Adrenal gland (tissue), 12 donors: ENCODE measurements around the gene ATP8A2. TPM values are rescaled to one million over a fixed set of nuclear protein-coding genes. Genes with fewer than 3 reads are reported as not detected.

Source experiments
- DNase-seq, 7 donors: peaks; one replicate each; pipeline ENCODE4 v3.0.0-alpha.2; 2019 to 2020
- H3K27ac ChIP-seq, 5 donors: fragments of 200-600 bp; sonication (generic) in 4 of 5; 1 replicate in 3 of 5; 2 replicates in 2 of 5; pipeline versions ENCODE4 v1.5.1 to v1.8.0; 2016 to 2020; ENCODE audit warnings: mild to moderate bottlenecking in 1 of 5
- H3K27me3 ChIP-seq: fragments of 200-600 bp; 2 replicates; pipeline ENCODE4 v1.8.0; 2021
- H3K36me3 ChIP-seq, 2 donors: fragments of 200-600 bp; replicated peaks in 1 of 2; 1 replicate in 1 of 2; 2 replicates in 1 of 2; pipeline versions ENCODE4 v1.5.1 to v1.8.0; 2018 to 2022
- H3K4me1 ChIP-seq, 2 donors: fragments of 200-600 bp; replicated peaks in 1 of 2; 1 replicate in 1 of 2; 2 replicates in 1 of 2; pipeline versions ENCODE4 v1.5.1 to v1.8.0; 2018 to 2021
- H3K4me3 ChIP-seq, 4 donors: fragments of 200-600 bp; sonication (generic) in 3 of 4; one replicate each; pipeline ENCODE4 v1.5.1; 2016 to 2018
- H3K9me3 ChIP-seq, 3 donors: fragments of 200-600 bp; sonication (generic) in 1 of 3; replicated peaks in 1 of 3; 1 replicate in 2 of 3; 2 replicates in 1 of 3; pipeline versions ENCODE4 v1.5.1 to v1.8.0; 2016 to 2021
- POLR2A ChIP-seq, 2 donors: fragments of 450-650 bp; IDR thresholded peaks; one replicate each; pipeline ENCODE4 v1.6.1; 2017; ENCODE audit warnings: antibody characterized with exemption in 2 of 2, mild to moderate bottlenecking in 2 of 2, moderate library complexity in 1 of 2
- WGBS, 4 donors: extraction: QIAGEN DNeasy Blood & Tissue Kit in 2 of 4; methylation state at CpG; one replicate each; pipeline versions ENCODE4 v1.1.5 to v1.1.7; 2013 to 2017; 5-methylcytosine and 5-hydroxymethylcytosine counted together
- intact Hi-C, 2 donors: fragments of 100-400 bp; cut with DNase I; formaldehyde crosslinking; loops; one replicate each; pipeline versions ENCODE4 v1.14.1 to v1.15.0; 2022 to 2023
- polyA plus RNA-seq, 3 donors: library from polyadenylated mRNA; stranded (reverse); fragments of 200-250 nt in 2 of 3; fragments of 350-450 nt in 1 of 3; fragmentation: Illumina TruSeq in 1 of 3; extraction: RNeasy Lipid Tissue Mini Kit (QIAGEN cat#74804) in 1 of 3; gene quantifications; one replicate each; pipeline ENCODE4 v1.2.3, GENCODE V29; 2013 to 2014
- total RNA-seq, 9 donors: library from RNA; depleted of rRNA in 4 of 9; stranded (reverse); fragments of >200 nt in 4 of 9; fragments of 120-200 nt in 1 of 9; fragmentation: NEBNext Ultra II Directional in 1 of 9; extraction: Animal tissue kit (Norgen Biotek cat#: 25700) in 1 of 9; gene quantifications; one replicate each; pipeline versions ENCODE4 v1.1.0 to v1.2.4, GENCODE V29; 2013 to 2023
- TF ChIP-seq, protein P1 (sequence below), 6 experiments: fragments of 450-650 bp in 4 of 6; fragments of 200-600 bp in 2 of 6; sonication (generic) in 1 of 6; IDR thresholded peaks; 1 replicate in 5 of 6; 2 replicates in 1 of 6; pipeline versions ENCODE4 v1.5.1 to v1.8.0; 2016 to 2021; ENCODE audit warnings: antibody characterized with exemption in 6 of 6, mild to moderate bottlenecking in 2 of 6, moderate library complexity in 1 of 6
- donor health status: healthy with polysubstance abuse.
- donor health status: Bipolar disorder and iron deficiency.
- donor health status: DM: yes; HTN: yes; CAD: no.
- donor health status: DM: no; HTN: no; CAD: no.
- donor health status: DM: no; HTN: no; CAD: no.
- donor health status: DM: yes; HTN: yes; CAD: no.

Gene ATP8A2
- total and polyA plus RNA-seq, 12 donors, result 0.77 to 14.0 (median 4.3) TPM

DNA sequence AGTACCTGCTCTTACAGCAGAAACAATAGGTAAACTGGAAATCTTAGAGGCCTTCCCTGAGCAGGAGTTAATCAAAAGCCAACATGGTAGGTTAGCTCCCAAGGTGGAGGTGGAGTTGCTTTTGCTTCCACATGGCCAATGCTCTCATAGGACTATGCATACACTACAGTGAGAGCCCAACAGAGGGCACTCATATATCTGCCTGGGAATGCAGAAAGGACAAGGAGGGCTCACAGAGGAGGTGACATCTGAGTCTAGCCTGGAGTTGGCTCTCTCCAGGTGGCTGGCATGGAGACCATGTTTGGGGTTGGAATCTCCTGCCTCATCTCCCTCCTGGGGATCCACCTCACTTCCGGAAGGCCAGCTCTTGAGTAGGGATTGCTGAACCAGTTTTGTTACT, 34.6 kb downstream of the ATP8A2 start:
- 88 to 100% (median 97%) methylated on average over 1 of the region's 1 CpG for WGBS, 4 donors
- DNase-seq, result no peak

DNA sequence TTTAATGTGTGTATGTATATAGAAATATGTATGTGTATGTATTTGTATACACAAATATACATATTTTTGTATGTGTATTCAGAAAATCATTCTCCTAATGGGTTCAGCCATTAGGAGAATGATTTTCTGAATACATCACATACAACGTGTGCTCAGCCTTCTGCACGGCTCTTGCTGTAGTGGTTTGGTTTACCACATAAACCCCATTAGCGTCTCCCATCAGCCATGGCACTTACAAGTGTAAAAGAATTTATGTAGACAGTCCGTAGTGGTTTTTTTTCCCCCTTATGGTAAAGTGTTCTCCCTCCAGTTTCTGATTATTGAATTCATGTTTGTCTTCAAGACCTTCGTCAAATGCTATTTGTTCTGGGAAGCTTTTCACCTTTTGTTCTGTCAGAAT, 38.2 kb downstream of the ATP8A2 start:
- WGBS, 4 donors, result 81 to 85% (median 82%) methylated on average over 5 of the region's 5 CpGs
- TF ChIP-seq, protein P1, sequence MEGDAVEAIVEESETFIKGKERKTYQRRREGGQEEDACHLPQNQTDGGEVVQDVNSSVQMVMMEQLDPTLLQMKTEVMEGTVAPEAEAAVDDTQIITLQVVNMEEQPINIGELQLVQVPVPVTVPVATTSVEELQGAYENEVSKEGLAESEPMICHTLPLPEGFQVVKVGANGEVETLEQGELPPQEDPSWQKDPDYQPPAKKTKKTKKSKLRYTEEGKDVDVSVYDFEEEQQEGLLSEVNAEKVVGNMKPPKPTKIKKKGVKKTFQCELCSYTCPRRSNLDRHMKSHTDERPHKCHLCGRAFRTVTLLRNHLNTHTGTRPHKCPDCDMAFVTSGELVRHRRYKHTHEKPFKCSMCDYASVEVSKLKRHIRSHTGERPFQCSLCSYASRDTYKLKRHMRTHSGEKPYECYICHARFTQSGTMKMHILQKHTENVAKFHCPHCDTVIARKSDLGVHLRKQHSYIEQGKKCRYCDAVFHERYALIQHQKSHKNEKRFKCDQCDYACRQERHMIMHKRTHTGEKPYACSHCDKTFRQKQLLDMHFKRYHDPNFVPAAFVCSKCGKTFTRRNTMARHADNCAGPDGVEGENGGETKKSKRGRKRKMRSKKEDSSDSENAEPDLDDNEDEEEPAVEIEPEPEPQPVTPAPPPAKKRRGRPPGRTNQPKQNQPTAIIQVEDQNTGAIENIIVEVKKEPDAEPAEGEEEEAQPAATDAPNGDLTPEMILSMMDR (IDR thresholded peaks at IDR 0.05), result no peak
- no peak for TF ChIP-seq POLR2A (IDR thresholded peaks at IDR 0.05)
- Histone ChIP-seq H3K4me3 (no peak overlapping the region), H3K27me3 (no peaks in the 10 kb centered on the region), H3K4me1 (no peaks in the 10 kb centered on the region), H3K27ac (no peak overlapping the region), H3K9me3 (no peaks in the 10 kb centered on the region), H3K36me3 (no peaks in the 10 kb centered on the region)
- no peak for DNase-seq
- intact Hi-C loops, result no loop called here

More for the DNA sequence above, 34.6 kb downstream of the ATP8A2 start:
- intact Hi-C loops, result no loop called here
- TF ChIP-seq, protein P1 (IDR thresholded peaks at IDR 0.05), result no peak
- TF ChIP-seq POLR2A (IDR thresholded peaks at IDR 0.05), result no peak
- Histone ChIP-seq H3K4me1 (no peaks in the 10 kb centered on the region), H3K27me3 (no peaks in the 10 kb centered on the region), H3K9me3 (no peaks in the 10 kb centered on the region), H3K27ac (no peak overlapping the region), H3K4me3 (no peak overlapping the region), H3K36me3 (no peaks in the 10 kb centered on the region)

GRCh38 chr13:25415241-25415640, 43.5 kb downstream of the ATP8A2 start:
- Histone ChIP-seq H3K4me1 (no peaks in the 10 kb centered on the region), H3K4me3 (no peak overlapping the region), H3K36me3 (no peaks in the 10 kb centered on the region), H3K9me3 (no peaks in the 10 kb centered on the region), H3K27ac (no peak overlapping the region), H3K27me3 (no peaks in the 10 kb centered on the region)
- TF ChIP-seq POLR2A (IDR thresholded peaks at IDR 0.05), result no peak
- TF ChIP-seq, protein P1 (IDR thresholded peaks at IDR 0.05), result no peak
- intact Hi-C loops, result no loop called here
- WGBS, 4 donors, result 53 to 75% (median 61%) methylated on average over 1 of the region's 1 CpG
- no peak for DNase-seq

DNA sequence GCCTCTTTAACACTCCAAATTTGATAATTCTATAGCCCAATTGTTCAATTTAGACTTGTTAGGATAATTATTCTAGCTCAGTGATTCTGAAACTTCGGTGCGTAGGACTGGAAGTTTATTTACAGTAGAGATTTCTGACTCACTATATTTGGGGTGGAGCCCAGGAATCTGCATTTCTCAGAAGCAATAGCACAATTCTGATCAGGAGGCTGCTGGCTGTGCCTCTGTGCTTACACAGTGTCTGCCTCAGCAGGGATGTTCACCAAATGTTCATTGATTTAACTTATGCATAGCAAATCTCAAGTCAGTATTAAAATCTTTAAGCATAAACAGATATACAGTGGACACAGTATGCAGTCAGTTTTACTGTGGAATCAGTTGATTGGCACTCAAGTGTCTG, 45.8 kb downstream of the ATP8A2 start:
- intact Hi-C loops, result no loop called here
- H3K9me3 ChIP-seq, result no peaks in the 10 kb centered on the region
- no peak for DNase-seq
- no peak overlapping the region for H3K4me3 ChIP-seq
- no peak for TF ChIP-seq POLR2A (IDR thresholded peaks at IDR 0.05)
- TF ChIP-seq, protein P1 (IDR thresholded peaks at IDR 0.05), result no peak
- H3K27me3 ChIP-seq, result no peaks in the 10 kb centered on the region
- H3K27ac ChIP-seq, result no peak overlapping the region
- 90 to 96% (median 94%) methylated on average over 2 of the region's 2 CpGs for WGBS, 4 donors
- no peaks in the 10 kb centered on the region for H3K36me3 ChIP-seq
- H3K4me1 ChIP-seq, result no peaks in the 10 kb centered on the region
